Stimulated activated CD8-positive, alpha-beta memory T cell treated with anti-CD3 and anti-CD28 coated beads, Interleukin-12 subunit alpha, Interleukin-12 subunit beta, amount 100 ng/mL, for 1 hour (primary cell): ENCODE measurements around the gene HAS3.
"Not testable (repeated sequence)": the region's sequence is repeated elsewhere in the genome, so short reads cannot be mapped to it uniquely, and the experiment has no call there.

Experiments
- DNase-seq: peaks from one replicate; pipeline ENCODE4 v3.0.0-alpha.2; 2020; ENCODE audit warnings: low read depth

The HAS3 gene, protein sequence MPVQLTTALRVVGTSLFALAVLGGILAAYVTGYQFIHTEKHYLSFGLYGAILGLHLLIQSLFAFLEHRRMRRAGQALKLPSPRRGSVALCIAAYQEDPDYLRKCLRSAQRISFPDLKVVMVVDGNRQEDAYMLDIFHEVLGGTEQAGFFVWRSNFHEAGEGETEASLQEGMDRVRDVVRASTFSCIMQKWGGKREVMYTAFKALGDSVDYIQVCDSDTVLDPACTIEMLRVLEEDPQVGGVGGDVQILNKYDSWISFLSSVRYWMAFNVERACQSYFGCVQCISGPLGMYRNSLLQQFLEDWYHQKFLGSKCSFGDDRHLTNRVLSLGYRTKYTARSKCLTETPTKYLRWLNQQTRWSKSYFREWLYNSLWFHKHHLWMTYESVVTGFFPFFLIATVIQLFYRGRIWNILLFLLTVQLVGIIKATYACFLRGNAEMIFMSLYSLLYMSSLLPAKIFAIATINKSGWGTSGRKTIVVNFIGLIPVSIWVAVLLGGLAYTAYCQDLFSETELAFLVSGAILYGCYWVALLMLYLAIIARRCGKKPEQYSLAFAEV

DNA sequence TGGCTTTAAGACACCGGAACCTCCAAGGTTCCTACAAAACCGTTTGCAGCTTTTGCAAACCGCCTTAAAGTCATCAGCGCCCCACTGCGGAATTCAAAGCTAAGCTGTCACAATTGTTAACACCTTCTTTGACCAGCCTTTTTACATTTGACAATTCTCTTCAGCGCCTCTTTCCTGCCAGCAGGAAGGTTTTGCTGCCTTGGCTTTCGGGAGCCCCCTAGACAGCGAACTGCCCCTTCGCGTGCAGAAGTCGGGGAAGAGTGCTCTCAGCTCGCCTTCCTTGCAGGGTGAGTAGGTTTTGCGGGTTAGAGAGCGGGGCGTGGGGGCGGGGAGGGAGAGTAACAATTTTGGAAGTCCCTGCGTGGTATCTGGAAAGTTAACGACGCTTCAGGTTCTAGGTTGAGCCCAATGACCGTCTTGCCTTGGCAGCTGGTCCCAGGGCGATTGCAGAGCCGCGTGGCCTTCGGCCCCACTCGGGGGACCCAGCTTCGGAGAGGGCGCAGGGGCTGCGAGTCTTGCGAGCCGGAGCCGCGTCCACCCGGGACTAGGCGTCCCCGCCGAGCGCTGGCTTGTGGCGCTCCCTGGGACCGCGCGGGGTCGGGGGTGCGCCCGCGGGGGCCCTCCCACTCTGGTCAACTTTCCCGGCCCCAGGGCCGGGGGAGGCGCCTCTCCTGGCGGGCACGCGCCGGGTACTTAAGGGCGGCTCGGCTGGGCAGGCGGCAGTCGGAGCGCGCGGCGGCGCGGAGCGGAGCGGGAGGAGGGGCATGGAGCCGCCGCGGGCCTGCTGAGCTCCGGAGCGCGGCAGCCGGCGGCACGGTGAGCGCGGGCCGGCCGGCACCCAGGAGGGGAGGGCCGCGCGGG is at the start of gene HAS3:
Gene HAS3 (plus strand): TSS at position 153 of the 861 bp plus-strand sequence. CDS start 3,743 bp downstream, outside the sequence.
- no peak for DNase-seq

DNA sequence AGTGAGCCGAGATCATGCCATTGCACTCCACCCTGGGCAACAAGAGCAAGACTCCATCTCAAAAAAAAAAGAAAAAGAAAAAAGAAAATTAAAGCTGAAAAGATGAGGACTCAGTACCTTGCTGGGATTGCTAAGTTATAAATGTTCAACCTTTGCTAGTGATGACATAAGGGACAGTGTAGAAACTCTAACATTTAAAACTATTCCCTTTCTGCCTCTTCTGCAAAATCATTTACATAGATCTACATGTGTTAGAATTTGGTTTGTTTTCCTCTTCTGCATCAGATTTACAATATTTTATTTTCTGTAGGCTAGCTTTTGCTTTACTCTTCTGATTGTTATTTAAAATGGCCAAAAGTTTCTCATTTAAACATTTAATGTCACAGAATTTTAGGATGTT is 49.5 kb upstream of the HAS3 start:
- no peak for DNase-seq

DNA sequence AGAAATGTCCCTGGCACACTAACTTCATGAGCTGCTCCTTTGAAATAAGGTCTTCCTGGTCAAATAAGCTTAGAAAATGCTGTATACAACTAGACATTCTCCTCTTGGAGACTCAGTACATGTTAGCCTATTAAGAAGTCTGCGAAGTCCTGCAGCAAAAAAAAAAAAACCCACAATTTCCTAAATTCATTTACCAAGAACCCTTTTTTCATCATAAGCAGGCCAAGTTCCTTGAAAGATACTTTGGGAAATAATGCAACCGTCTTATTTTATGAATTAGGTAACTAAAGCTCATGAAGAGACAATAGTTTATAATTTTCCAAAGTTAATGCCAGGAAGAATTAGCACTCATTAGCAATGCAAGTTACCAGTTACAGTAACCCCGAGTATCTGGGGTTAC is 49.0 kb upstream of the HAS3 start:
- DNase-seq, result no peak

DNA sequence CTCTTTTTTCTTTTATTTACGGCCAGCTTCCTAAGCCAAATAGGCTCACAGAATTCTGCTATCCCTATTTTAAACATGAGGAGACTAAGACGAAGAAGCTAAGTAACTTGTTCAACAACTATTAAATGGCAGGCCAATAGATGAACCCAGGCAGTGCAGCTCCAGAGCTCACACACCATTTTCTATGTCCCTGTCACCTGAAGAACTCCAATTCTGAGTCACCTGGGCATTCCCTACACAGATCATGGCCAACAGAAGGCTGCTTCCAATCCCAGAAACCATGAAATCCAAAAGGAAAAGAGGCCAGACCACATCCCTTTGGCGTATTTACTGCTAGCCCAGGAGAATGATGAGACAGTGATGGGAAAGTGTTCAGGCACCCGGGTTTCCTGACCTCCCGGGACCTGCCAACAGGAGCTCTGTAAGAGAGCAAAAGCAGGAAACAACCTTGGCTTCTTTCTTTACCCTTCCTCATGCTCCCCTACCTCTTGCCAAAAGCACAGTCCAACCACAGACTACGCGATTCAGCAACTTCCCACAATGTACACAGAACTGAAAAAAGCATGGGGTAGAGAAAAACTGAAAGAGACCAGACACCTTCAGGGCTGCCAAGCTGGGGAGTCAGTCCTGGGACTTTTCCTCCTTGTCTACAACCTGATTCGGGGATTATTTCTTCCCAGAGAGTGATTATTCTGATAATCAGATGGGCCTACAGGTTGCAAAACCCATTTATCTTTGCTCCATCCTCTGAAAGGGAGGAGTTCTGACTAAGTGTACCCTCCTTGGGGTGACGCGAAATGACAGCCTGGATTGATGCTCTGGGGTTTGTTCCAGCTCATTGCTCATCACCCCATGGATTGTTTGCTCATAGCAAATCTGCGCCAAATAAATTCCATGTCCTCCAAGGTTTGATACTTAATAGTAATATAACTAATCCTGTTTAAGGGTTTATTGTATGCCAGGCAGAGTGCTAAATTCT is 47.8 kb upstream of the HAS3 start:
- no peak for DNase-seq

DNA sequence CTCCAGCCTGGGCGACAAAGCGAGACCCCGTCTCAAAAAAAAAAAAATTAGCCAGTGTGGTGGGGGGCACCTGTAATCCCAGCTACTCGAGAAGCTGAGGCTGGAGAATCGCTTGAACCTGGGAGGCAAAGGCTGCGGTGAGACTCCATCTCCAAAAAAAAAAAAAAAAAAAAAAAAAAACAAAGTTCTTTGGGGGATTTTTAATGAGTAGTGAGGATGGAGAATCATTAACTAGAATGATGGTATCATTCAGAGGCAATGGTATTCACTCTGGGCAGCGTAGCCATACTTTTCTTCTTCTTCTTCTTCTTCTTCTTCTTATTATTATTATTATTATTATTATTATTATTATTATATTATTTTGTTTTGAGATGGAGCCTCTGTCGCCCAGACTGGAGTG is 42.0 kb upstream of the HAS3 start:
- not testable (repeated sequence) for DNase-seq

DNA sequence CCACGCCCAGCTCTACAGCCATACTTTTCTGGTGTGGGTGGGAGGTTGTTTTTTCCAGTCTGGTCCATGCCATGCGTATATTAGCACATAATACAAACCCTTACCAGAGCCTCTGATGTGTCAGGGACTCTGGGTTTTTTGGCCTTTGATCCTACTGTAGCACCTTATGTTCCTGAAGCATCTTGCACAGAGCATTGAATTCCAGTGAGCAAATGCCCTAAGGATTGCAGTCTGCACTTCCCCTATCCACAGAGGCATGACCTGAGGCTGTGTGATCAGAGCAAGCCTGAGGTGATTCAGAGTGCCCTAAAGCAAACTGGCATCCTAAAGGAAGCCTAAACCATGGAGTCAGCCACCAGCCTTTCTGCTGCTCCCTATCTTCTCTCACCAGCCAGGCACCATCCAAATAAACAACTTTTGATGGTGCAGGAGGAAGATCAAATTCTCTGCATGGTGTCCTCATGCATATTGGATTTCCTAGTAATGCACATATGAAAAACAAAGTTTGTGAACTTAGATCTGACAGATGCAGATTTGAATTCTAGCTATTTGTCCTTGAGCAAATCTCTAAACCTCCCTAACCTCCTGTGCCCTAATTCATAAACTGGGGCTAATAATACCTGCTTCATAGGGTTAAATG is 41.2 kb upstream of the HAS3 start:
- no peak for DNase-seq

DNA sequence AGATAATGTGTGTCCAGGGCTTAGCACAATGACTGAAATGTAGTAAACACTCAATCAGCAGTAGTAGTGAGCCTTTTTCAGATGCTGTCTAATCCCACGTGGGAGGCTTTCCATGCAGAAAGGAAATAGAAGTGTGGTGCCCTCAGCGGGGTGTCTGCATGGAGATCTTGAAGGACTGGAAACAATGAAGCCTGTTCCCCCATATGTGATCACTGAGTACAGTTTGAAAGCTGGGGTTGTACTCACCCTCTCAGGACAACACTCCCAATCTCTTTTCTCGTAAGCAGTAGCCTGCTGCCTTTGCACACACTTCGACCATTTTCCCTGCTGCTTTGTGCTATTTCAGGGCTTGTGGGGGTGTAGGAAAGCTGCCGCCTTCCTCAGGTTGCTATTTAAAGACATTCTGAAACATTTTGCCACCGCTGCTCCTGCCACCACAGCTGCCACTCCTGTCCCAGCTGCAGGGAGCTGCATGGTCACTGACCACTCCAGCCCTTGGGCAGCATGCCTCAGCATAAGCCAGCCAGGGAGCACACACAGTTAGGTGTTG is 40.6 kb upstream of the HAS3 start:
- no peak for DNase-seq

DNA sequence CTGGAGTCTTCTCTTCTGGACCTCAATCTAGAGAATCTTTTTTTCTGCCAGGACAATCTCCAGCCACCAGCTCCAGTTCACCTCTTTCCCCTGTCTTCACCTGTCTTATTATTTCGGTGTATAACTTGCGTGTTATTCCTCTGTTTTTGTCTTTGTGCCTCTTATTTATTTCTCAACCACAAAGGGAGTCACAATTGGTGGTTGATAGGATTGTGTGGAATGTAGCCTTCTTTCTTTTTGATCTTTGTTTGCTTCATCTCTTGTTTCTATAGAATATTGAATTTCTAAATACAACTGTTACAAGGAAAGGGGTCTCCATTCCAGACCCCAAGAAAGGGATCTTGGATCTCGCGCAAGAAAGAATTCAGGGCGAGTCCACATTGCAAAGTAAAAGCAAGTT is 35.9 kb upstream of the HAS3 start:
- no peak for DNase-seq

DNA sequence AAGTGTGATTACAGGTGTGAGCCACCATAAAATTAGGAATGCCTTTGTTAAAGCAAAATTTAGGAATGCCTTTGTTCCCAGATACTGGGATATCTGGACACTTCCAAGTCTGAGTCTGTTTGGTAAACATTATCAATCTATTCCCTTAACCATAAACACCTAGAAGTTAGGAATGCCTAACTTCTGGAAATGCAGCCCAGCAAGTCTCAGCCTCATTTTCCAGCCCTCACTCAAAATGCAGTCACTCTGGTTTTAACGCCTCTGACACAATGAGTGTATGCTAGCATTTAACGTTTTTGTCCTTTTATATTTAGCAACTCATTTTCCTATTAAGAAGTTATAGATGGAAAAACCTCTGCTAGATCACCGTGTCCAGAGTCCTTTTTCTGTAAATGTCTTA is 34.4 kb upstream of the HAS3 start:
- DNase-seq, result no peak

DNA sequence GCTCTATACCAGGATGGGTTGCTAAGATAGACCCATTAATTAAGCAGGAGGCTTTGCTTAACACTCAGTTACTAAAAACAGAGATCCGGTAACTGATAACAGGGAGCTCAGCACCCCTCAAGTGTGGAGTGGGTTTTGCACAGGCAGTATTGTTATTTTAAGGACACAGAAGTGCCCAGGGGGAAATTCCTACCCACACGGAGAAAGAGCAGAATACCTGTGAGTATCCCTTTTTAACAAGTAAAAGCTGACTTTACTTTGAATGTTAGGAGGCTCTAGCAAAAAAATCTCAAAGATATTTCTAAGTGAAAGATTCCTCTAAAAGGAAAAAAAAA is 32.8 kb upstream of the HAS3 start:
- no peak for DNase-seq

DNA sequence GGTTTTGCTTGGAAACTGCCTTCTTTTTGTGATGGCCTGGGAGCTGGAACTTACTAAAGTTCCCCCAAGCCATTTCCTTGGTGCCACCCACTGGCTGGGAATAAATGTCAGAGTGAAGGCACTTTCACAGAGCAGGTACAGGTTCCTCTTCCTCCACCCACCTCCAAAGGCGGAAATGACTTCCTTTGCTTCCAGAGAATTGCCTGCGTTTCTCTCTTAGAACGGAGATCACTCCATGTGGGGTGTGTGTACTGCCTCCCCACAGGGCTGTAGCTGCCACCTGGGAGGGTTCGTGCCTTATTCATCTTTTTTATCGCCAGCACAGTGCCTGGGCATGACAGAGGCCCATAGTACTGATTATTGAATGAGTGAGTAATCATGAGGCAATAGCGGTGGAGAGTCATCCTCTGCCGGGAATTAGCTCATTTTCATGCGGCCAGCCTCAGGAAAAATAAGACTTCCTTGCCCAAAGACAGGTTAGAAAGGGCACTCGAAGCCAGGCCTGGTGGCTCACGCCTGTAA is 32.2 kb upstream of the HAS3 start:
- DNase-seq, result no peak

DNA sequence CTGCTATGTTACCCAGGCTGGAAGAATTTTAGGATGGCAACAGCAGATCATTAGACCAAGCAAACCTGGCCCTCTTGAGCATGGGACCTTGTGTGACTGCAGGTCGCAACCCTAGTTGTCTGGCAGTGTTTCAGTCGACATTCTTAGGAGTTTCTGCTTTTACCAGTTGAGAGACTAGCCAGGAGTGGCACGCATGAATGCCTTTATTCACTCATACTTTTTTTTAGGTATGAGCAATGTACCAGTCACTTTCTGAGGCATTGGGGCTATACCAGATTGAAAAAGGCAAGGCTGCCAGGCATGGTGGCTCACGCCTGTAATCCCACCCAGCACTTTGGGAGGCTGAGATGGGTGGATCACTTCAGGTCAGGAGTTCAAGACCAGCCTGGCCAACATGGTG is 28.2 kb upstream of the HAS3 start:
- no peak for DNase-seq

DNA sequence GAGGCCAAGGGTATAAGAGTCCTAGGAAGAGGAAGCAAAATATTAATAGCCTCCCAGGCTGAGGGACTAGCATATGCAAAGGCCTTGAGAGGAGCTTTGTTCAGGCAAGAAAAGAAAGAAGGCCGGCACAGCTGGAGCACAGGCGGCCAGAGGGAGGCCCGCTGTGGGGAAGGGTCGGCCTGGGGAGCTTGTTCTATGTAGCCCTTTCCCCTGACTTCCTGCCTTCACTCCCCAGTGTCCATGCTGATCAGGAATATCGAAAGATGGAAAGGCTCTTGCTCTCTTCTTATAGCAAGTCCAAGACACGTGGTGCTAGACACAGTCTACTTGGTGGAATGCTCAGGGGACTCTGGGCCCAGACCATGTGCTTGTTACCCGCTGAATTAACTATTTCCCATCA is 27.4 kb upstream of the HAS3 start:
- DNase-seq, result no peak

DNA sequence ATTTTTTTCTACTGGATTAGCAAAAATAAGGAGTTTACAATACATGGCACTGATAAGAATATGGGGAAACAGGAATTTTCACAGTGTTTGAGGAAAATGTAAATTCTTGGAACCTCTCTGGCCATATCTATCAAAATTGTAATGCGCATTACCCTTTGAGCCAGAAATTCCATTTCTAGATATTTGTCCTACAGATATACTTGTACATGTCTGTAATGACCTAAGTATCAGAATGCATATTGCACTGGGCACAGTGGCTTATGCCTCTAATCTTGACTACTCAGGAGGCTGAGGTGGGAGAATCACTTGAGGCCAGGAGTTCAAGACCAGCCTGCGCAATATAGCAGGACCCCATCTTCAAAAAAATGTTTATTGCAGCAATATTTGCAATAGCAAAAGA is 25.8 kb upstream of the HAS3 start:
- DNase-seq, result no peak

DNA sequence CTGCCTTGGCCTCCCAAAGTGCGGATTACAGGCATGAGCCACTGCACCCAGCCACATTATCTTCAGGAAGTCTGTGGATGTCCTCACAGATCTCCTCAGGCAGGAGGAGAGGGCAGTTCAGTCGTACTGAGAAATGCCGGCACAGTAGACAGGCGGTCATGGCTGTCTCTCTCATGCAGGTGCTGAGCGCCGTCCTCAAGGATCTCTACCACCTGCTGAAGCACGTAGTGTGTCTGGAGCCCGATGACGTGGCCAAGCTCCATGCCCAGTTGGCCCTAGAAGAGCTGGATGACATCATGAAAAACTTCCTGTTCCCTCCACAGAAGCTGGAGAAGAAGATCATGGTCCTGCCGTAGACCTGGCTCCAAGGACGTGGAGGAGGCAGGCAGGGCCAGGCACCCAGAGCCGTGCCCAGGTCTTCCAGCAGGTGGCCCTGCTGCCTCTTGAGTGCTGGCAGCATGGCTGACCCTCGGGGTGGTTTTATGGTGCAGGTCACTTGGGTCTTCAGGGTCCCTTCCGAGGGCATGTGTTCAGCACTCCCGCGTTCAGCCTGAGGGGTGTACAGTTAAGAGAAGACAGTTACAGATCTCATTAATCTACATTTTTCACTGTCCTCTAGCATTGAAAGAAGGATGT is 22.0 kb upstream of the HAS3 start:
- no peak for DNase-seq

DNA sequence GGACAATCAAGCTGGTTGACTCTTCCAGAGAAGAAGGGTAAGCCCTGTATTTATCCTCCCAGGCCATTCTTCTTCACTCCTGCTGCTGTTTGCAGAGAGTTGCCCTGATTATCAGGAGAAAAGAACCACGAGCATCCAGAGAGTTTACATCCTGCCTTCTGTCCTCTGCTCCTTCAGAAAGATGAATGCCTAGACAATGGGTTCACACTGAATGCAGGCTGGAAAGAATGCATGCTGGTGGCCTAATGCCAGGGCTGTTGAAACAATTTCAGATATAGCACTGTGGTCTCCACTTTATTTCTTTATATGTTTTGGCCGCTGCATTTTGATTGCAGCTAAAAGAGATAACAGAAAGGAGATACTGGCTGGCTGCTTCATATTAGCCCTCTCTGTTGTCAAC is 21.2 kb upstream of the HAS3 start:
- DNase-seq, result no peak

DNA sequence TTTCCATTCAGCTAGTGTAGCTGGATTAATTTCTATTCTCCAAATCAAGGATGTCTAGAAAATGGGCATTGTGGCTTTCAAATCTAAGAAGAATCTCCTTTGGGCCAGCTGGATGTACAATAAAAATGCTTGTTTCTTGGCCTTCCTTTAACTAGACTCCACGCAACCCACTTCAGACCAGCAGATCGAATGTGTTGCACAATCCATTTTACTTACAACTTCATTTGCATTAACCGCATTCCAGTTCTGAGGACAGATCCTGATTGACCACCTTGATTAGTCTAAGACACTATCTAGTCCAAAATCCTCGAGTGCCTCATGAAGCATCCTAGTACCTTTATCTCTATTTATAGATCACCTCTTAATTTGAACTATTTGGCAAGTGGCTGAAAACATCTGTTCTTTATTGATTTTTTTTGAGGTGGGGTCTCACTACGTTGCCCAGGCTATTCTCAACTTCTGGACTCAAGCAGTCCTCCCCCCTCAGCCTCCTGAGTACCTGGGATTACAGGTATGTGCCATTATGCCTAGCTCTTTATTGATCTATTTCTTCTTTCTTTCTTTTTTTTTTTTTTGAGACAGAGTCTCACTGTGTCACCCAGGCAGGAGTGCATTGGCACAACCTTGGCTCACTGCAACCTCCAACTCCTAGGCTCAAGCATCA is 20.3 kb upstream of the HAS3 start:
- no peak for DNase-seq

DNA sequence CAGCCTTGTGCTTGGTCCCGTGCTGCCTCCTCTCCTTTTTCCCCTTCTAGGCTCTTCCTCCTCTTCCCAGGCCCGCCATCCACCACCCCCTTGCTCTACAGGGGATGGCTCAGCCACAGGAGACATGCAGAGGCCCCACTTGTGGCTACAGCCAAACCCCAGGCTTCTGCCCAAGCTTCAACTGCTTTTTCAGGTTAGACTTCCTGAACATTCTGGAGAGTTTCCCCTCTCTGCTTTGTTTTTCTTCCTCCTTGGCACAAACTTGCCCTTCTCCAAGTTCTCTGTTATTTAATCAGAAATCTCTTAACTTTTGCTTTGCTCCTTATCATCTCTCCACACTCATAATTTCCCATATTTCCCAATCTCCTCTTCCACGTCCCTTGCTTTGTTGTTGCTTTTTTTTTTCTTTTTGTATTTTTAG is 18.3 kb upstream of the HAS3 start:
- no peak for DNase-seq

DNA sequence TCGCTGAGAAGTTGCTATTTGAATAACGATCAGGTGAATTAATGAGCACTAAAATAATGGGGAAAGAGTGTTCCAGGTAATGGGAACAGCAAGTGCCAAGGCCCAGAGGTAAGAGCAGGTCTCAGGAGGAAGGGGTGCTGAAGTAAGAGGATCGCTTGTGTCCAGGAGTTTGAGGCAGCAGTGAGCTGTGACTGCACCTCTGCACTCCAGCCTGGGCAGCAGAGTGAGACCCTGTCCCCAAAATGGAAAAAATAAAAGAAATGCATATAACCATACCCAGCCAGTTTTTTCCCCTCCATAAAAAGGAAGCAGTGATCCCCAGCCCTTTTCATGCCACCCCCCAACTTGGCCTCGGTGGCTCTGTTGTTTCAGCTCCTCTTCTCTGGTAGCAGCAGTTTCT is 16.8 kb upstream of the HAS3 start:
- DNase-seq, result no peak
